ENCODE data around the gene REEP3.

DNA sequence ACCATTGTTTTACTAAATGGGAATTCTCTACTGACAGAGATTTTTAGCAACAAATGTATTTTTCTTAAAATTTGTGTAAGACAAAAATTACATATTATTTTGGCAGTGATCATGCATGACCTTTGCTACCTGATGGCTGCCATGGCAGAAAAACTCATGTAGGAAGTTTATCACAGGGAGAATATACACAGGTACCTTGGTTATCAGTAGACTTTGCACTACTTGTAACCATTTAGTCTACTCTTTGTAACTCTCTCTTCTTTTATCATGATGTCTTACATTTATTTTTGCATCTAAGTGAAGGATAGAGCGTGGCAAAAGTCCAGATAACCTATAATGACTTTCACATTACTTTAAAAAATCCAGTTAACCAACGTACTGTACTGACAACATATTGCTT is 34.1 kb downstream of the REEP3 start:
- TF ChIP-seq, protein P1, sequence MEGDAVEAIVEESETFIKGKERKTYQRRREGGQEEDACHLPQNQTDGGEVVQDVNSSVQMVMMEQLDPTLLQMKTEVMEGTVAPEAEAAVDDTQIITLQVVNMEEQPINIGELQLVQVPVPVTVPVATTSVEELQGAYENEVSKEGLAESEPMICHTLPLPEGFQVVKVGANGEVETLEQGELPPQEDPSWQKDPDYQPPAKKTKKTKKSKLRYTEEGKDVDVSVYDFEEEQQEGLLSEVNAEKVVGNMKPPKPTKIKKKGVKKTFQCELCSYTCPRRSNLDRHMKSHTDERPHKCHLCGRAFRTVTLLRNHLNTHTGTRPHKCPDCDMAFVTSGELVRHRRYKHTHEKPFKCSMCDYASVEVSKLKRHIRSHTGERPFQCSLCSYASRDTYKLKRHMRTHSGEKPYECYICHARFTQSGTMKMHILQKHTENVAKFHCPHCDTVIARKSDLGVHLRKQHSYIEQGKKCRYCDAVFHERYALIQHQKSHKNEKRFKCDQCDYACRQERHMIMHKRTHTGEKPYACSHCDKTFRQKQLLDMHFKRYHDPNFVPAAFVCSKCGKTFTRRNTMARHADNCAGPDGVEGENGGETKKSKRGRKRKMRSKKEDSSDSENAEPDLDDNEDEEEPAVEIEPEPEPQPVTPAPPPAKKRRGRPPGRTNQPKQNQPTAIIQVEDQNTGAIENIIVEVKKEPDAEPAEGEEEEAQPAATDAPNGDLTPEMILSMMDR (IDR thresholded peaks at IDR 0.05): no peak
- TF ChIP-seq POLR2A (IDR thresholded peaks at IDR 0.05): no peak

Measured in body of pancreas (tissue), 4 donors.